ENCODE measurements around the gene PSMD3. TPM values are rescaled to one million over a fixed set of nuclear protein-coding genes. Genes with fewer than 3 reads are reported as not detected.

PSMD3 gene
- 57.9 and 103 TPM in 2 replicates for total RNA-seq (ENCODE audit: low replicate concordance)

DNA sequence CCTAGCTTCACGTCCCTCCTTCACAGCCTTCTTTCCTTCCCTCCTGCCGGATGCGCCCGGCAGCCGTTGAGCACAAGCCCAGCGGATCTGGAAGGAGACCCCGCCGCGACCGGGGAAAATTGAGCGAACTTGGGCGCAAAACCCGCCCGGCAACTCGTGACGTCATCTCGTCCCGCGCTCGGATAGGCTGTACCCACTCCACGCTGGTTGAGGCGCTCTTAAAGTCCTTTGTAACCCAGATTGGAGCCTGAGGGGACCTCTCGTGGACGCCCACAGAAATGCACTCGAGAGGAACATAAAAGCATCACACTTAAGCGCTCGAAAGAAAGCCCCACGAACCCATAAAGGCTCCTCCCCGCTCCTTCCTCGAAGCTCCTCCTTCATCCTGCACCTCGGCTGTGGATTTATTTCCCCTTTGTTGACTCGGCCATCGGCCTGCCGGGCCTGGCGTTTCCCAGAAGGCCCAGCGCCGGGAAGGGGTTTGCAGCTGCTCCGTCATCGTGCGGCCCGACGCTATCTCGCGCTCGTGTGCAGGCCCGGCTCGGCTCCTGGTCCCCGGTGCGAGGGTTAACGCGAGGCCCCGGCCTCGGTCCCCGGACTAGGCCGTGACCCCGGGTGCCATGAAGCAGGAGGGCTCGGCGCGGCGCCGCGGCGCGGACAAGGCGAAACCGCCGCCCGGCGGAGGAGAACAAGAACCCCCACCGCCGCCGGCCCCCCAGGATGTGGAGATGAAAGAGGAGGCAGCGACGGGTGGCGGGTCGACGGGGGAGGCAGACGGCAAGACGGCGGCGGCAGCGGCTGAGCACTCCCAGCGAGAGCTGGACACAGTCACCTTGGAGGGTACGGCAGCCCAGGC lies at the start of gene PSMD3:
TSS of gene PSMD3 (plus strand) at position 457 of the 856 bp plus-strand sequence. CDS start at position 621, 164 bp downstream.

DNA sequence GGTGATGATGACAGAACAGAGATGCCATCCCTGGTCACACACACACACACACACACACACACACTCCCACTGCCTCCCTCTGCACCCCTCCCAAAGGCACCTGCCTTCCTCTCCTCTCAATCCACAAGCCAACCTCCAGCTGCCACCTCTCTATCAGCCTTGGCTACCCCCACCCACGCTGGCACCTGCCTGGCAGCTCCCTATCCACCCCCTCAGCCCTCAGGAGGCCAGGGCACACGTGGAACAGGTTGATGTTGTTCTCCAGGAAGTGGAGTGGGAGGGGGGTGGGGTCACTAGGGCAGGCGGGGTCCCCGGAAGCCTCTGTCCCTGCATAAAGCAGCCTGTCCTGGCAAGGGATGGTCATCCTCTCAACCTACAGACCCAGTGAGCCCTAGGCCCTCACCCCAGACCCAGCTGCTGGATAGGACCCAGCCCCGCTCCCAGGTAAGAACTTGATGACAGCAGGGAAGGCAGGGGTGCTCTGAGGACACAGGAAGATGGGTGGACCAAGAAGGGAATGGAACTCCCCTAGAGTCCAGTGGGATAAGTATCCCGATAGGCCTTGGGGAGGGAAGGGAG lies 17.9 kb upstream of the PSMD3 start, which contains the start of gene GSDMA:
TSS of gene GSDMA (plus strand) at position 363 of the 579 bp plus-strand sequence. CDS start 2,684 bp downstream, outside the sequence.

GRCh38 chr17:40015005-40015997 lies 34.7 kb downstream of the PSMD3 start, which contains the start of gene CSF3:
Gene CSF3 (plus strand): TSS chr17:40015440. CDS start chr17:40015475, 35 bp downstream.

Other genes with a start within 250 kb of the PSMD3 start
- gene GRB7, start 242.9 kb upstream of the PSMD3 start, total RNA-seq (ENCODE audit: low replicate concordance), result under 0.01 and 0.60 TPM in 2 replicates
- gene IKZF3, start 116.5 kb upstream of the PSMD3 start, total RNA-seq (ENCODE audit: low replicate concordance), result not detected in 2 replicates
- not detected in 2 replicates for gene ZPBP2, start 112.6 kb upstream of the PSMD3 start, total RNA-seq (ENCODE audit: low replicate concordance)
- gene GSDMB, start 62.2 kb upstream of the PSMD3 start, total RNA-seq (ENCODE audit: low replicate concordance), result 6.0 and 8.0 TPM in 2 replicates
- gene ORMDL3, start 53.2 kb upstream of the PSMD3 start, total RNA-seq (ENCODE audit: low replicate concordance), result 107 and 108 TPM in 2 replicates
- not detected in 2 replicates for gene LRRC3C, start 53.1 kb upstream of the PSMD3 start, total RNA-seq (ENCODE audit: low replicate concordance)
- not detected in 2 replicates for gene GSDMA, start 17.8 kb upstream of the PSMD3 start, total RNA-seq (ENCODE audit: low replicate concordance)
- 0.08 TPM in 1 of 2 replicates, not detected in the other for gene CSF3, start 34.6 kb downstream of the PSMD3 start, total RNA-seq (ENCODE audit: low replicate concordance)
- gene MED24, start 73.6 kb downstream of the PSMD3 start, total RNA-seq (ENCODE audit: low replicate concordance), result 26.2 and 37.4 TPM in 2 replicates
- 18.9 and 52.8 TPM in 2 replicates for gene THRA, start 82.2 kb downstream of the PSMD3 start, total RNA-seq (ENCODE audit: low replicate concordance)
- gene NR1D1, start 119.8 kb downstream of the PSMD3 start, total RNA-seq (ENCODE audit: low replicate concordance), result 0.90 and 0.94 TPM in 2 replicates
- 24.0 and 26.5 TPM in 2 replicates for gene MSL1, start 141.2 kb downstream of the PSMD3 start, total RNA-seq (ENCODE audit: low replicate concordance)
- 16.8 and 18.0 TPM in 2 replicates for gene CASC3, start 159.7 kb downstream of the PSMD3 start, total RNA-seq (ENCODE audit: low replicate concordance)
- 0.70 and 0.98 TPM in 2 replicates for gene RAPGEFL1, start 196.7 kb downstream of the PSMD3 start, total RNA-seq (ENCODE audit: low replicate concordance)
- 3.6 and 4.1 TPM in 2 replicates for gene WIPF2, start 238.5 kb downstream of the PSMD3 start, total RNA-seq (ENCODE audit: low replicate concordance)

Data from smooth muscle cell of the coronary artery (primary cell).